GM18861 (cell line): ENCODE measurements around the gene HP.
"Not testable (repeated sequence)": the region's sequence is repeated elsewhere in the genome, so short reads cannot be mapped to it uniquely, and the experiment has no call there.

Experiments
- ATAC-seq: cut with Tn5 transposase; IDR thresholded peaks from one replicate; pipeline ENCODE4 v1.9.1; 2021; ENCODE audit not compliant: unreplicated experiment

Gene HP

GRCh38 chr16:72042157-72042660 is 12.1 kb upstream of the HP start:
- no peak for ATAC-seq

GRCh38 chr16:72043058-72043457 is 11.2 kb upstream of the HP start:
- no peak for ATAC-seq

GRCh38 chr16:72043539-72043938 is 10.8 kb upstream of the HP start:
- ATAC-seq, result no peak

- no peak for ATAC-seq
Measured at GRCh38 chr16:72044296-72044695, 10.0 kb upstream of the HP start.

GRCh38 chr16:72044825-72045359 is 9.4 kb upstream of the HP start:
- no peak for ATAC-seq

- ATAC-seq, result no peak
Measured at GRCh38 chr16:72049110-72049509, 5.2 kb upstream of the HP start.

- no peak for ATAC-seq
Measured at GRCh38 chr16:72050769-72051464, 3.4 kb upstream of the HP start.

GRCh38 chr16:72051818-72052217 is 2.5 kb upstream of the HP start:
- ATAC-seq, result no peak

- no peak for ATAC-seq
Measured at GRCh38 chr16:72055911-72056310, 1.6 kb downstream of the HP start.

- ATAC-seq, result not testable (repeated sequence)
Measured at GRCh38 chr16:72057313-72057712, 3.0 kb downstream of the HP start.

- ATAC-seq, result not testable (repeated sequence)
Measured at GRCh38 chr16:72059060-72059459, 4.8 kb downstream of the HP start.

- no peak for ATAC-seq
Measured at GRCh38 chr16:72060405-72060804, 6.1 kb downstream of the HP start.

- ATAC-seq, result no peak
Measured at GRCh38 chr16:72061564-72061963, 7.3 kb downstream of the HP start.

GRCh38 chr16:72064361-72064894 is 10.1 kb downstream of the HP start:
- ATAC-seq, result no peak

GRCh38 chr16:72066747-72067146 is 12.4 kb downstream of the HP start:
- ATAC-seq, result no peak

- ATAC-seq, result no peak
Measured at GRCh38 chr16:72068930-72069329, 14.6 kb downstream of the HP start.

GRCh38 chr16:72072514-72073342 is 18.4 kb downstream of the HP start:
- ATAC-seq, result no peak

- no peak for ATAC-seq
Measured at GRCh38 chr16:72073560-72074230, 19.4 kb downstream of the HP start.

- not testable (repeated sequence) for ATAC-seq
Measured at GRCh38 chr16:72075067-72075466, 20.8 kb downstream of the HP start.

GRCh38 chr16:72076991-72077706 is 22.8 kb downstream of the HP start:
- not testable (repeated sequence) for ATAC-seq
